ENCODE results near the gene HLA-DMA. TPM values are rescaled to one million over a fixed set of nuclear protein-coding genes. Genes with fewer than 3 reads are reported as not detected.
A peak's percentile ranks its signal among the peaks of the same experiment; 100 is the strongest.

The HLA-DMA gene
- total and polyA plus RNA-seq, 2 of the 13 experiments (the other 11 are each of a cell fraction or from before 2014, with no cell fraction given), result 0.70 to 0.71 TPM

GRCh38 chr6:32971581-32972352, 18.9 kb upstream of the HLA-DMA start (continued):
- TF ChIP-seq PRDM15 (CRISPR knock-in tag; IDR thresholded peaks at IDR 0.05) (peak; percentile 66; the same call in 1 of the 2 replicates), PRPF4 (IDR thresholded peaks at IDR 0.05; ENCODE audit: low read depth, low read length, poor library complexity, severe bottlenecking) (peak; percentile 94), ZNF484 (CRISPR knock-in tag; IDR thresholded peaks at IDR 0.05; ENCODE audit: borderline replicate concordance, low read depth) (no peak), SRY (CRISPR knock-in tag; IDR thresholded peaks at IDR 0.05) (peak; percentile 14; the same call in 1 of the 2 replicates), ZBTB3 (CRISPR knock-in tag; IDR thresholded peaks at IDR 0.05; ENCODE audit: borderline replicate concordance, low read depth) (no peak), MIXL1 (CRISPR knock-in tag; IDR thresholded peaks at IDR 0.05) (no peak), SNAPC2 (CRISPR knock-in tag; IDR thresholded peaks at IDR 0.05) (peak; percentile 59; the same call in 1 of the 2 replicates), ZNF776 (CRISPR knock-in tag; IDR thresholded peaks at IDR 0.05) (no peak; the same call in 1 of the 2 replicates), DR1 (CRISPR knock-in tag; IDR thresholded peaks at IDR 0.05) (peak; percentile 97), ZNF501 (CRISPR knock-in tag; IDR thresholded peaks at IDR 0.05) (no peak), ZNF619 (CRISPR knock-in tag; IDR thresholded peaks at IDR 0.05) (peak; percentile 80), ZNF770 (CRISPR knock-in tag; IDR thresholded peaks at IDR 0.05) (peak; percentile 14; the same call in 1 of the 2 replicates), SATB2 (CRISPR knock-in tag; IDR thresholded peaks at IDR 0.05) (peak; percentile 81; the same call in 1 of the 2 replicates), TFAP4 (IDR thresholded peaks at IDR 0.05; ENCODE audit: borderline replicate concordance, low read depth) (peak; percentile 10; the same call in 1 of the 2 replicates), XBP1 (CRISPR knock-in tag; IDR thresholded peaks at IDR 0.05) (0 out of 2 replicates have a peak, but pooled peaks have one; percentile 54), NBN (conservative IDR thresholded peaks at IDR 0.05) (no peak), ZNF597 (CRISPR knock-in tag; IDR thresholded peaks at IDR 0.05) (0 out of 2 replicates have a peak, but pooled peaks have one; percentile 19)
